H9 (cell line): ENCODE data around the gene MAP1B. TPM values are rescaled to one million over a fixed set of nuclear protein-coding genes. Genes with fewer than 3 reads are reported as not detected.

Experiments
- DNase-seq: peaks from one replicate; pipeline ENCODE4 v3.0.0-alpha.2; 2017
- H2AFZ ChIP-seq: one replicate; pipeline ENCODE4 v1.6.1; 2013; ENCODE audit warnings: mild to moderate bottlenecking, low read length, control low read depth, moderate library complexity
- H2AK5ac ChIP-seq: 2 replicates; pipeline ENCODE4 v1.6.1; 2013; ENCODE audit warnings: low read length, control low read depth, mixed read lengths; ENCODE audit not compliant: insufficient read length
- H2BK120ac ChIP-seq: one replicate; pipeline ENCODE4 v1.6.1; 2013; ENCODE audit warnings: low read depth, mild to moderate bottlenecking, low read length, control low read depth, inconsistent platforms; ENCODE audit not compliant: poor library complexity, severe bottlenecking
- H2BK12ac ChIP-seq: 2 replicates; pipeline ENCODE4 v1.6.1; 2013; ENCODE audit warnings: low read length, control low read depth, mixed read lengths, low read depth; ENCODE audit not compliant: insufficient read length
- H2BK15ac ChIP-seq: 2 replicates; pipeline ENCODE4 v1.6.1; 2013; ENCODE audit warnings: low read depth, low read length, control low read depth
- H2BK20ac ChIP-seq: one replicate; pipeline ENCODE4 v1.6.1; 2013; ENCODE audit warnings: low read depth, mild to moderate bottlenecking, low read length, control low read depth, inconsistent platforms; ENCODE audit not compliant: poor library complexity, severe bottlenecking
- H2BK5ac ChIP-seq: 2 replicates; pipeline ENCODE4 v1.6.1; 2013; ENCODE audit warnings: low read length, control low read depth, mixed read lengths; ENCODE audit not compliant: insufficient read length
- H3K14ac ChIP-seq: 2 replicates; pipeline ENCODE4 v1.6.1; 2013; ENCODE audit warnings: low read length, control low read depth; ENCODE audit not compliant: insufficient read depth
- H3K18ac ChIP-seq: 2 replicates; pipeline ENCODE4 v1.6.1; 2013; ENCODE audit warnings: low read depth, mild to moderate bottlenecking, mixed read lengths, low read length, control low read depth; ENCODE audit not compliant: insufficient read length
- H3K23ac ChIP-seq: 2 replicates; pipeline ENCODE4 v1.6.1; 2013; ENCODE audit warnings: low read length, control low read depth, mixed read lengths, low read depth; ENCODE audit not compliant: insufficient read length
- H3K23me2 ChIP-seq: 2 replicates; pipeline ENCODE4 v1.6.1; 2013; ENCODE audit warnings: low read depth, mild to moderate bottlenecking, mixed read lengths, low read length, control low read depth; ENCODE audit not compliant: insufficient read length, poor library complexity, severe bottlenecking
- H3K27ac ChIP-seq: 2 replicates; pipeline ENCODE4 v1.5.1; 2013; ENCODE audit warnings: low read length, control low read depth, mixed read lengths, low read depth; ENCODE audit not compliant: insufficient read length
- H3K27me3 ChIP-seq: 2 replicates; pipeline ENCODE4 v1.6.1; 2013; ENCODE audit warnings: low read length, control low read depth, inconsistent platforms; ENCODE audit not compliant: insufficient read depth
- H3K4ac ChIP-seq: 2 replicates; pipeline ENCODE4 v1.6.1; 2013; ENCODE audit warnings: low read depth, mild to moderate bottlenecking, control low read depth, inconsistent platforms, low read length, moderate library complexity
- H3K4me1 ChIP-seq: 2 replicates; pipeline ENCODE4 v1.6.1; 2013; ENCODE audit warnings: low read length, control low read depth, inconsistent platforms; ENCODE audit not compliant: insufficient read depth
- H3K4me2 ChIP-seq: 2 replicates; pipeline ENCODE4 v1.6.1; 2013; ENCODE audit warnings: low read length, control low read depth, mixed read lengths; ENCODE audit not compliant: insufficient read length, insufficient read depth
- H3K56ac ChIP-seq: 2 replicates; pipeline ENCODE4 v1.6.1; 2013; ENCODE audit warnings: low read depth, mild to moderate bottlenecking, mixed read lengths, low read length, control low read depth; ENCODE audit not compliant: insufficient read length
- H3K79me1 ChIP-seq: 2 replicates; pipeline ENCODE4 v1.6.1; 2013; ENCODE audit warnings: low read depth, mild to moderate bottlenecking, moderate library complexity, low read length, control low read depth, inconsistent platforms; ENCODE audit not compliant: insufficient read depth, poor library complexity, severe bottlenecking
- H3K79me2 ChIP-seq: 2 replicates; pipeline ENCODE4 v1.6.1; 2013; ENCODE audit warnings: low read length, control low read depth, inconsistent platforms; ENCODE audit not compliant: insufficient read depth
- H3K9ac ChIP-seq: 2 replicates; pipeline ENCODE4 v1.6.1; 2013; ENCODE audit warnings: low read length, control low read depth, mixed read lengths; ENCODE audit not compliant: insufficient read length; ENCODE audit errors: extremely low read depth
- H3K9me3 ChIP-seq: one replicate; pipeline ENCODE4 v1.6.1; 2013; ENCODE audit warnings: low read depth, low read length, inconsistent platforms; ENCODE audit not compliant: control insufficient read depth
- H3T11ph ChIP-seq: one replicate; pipeline ENCODE4 v1.6.1; 2013; ENCODE audit warnings: mild to moderate bottlenecking, low read length, control low read depth, inconsistent platforms
- H4K20me1 ChIP-seq: one replicate; pipeline ENCODE4 v1.6.1; 2013; ENCODE audit not compliant: control insufficient read depth, insufficient read length, insufficient read depth
- H4K5ac ChIP-seq: 2 replicates; pipeline ENCODE4 v1.6.1; 2013; ENCODE audit warnings: low read depth, mild to moderate bottlenecking, mixed read lengths, low read length, control low read depth; ENCODE audit not compliant: insufficient read length
- H4K8ac ChIP-seq: replicated peaks from 2 replicates; pipeline ENCODE4 v1.6.1; 2013; ENCODE audit warnings: low read length, control low read depth, mixed read lengths, low read depth; ENCODE audit not compliant: insufficient read length
- H4K91ac ChIP-seq: 2 replicates; pipeline ENCODE4 v1.6.1; 2013; ENCODE audit warnings: low read depth, mild to moderate bottlenecking, moderate library complexity, mixed read lengths, low read length, control low read depth; ENCODE audit not compliant: insufficient read length
- H3K27ac Mint-ChIP-seq, 3 experiments: 2 replicates in 2 of 3; 3 replicates in 1 of 3; pipeline ENCODE4 v1.8.0; 2020 to 2021; ENCODE audit warnings: mixed read lengths in 3 of 3, mild to moderate bottlenecking in 1 of 3, moderate library complexity in 1 of 3
- H3K27me3 Mint-ChIP-seq: 2 replicates; pipeline ENCODE4 v1.8.0; 2021; ENCODE audit warnings: low read depth, mild to moderate bottlenecking, moderate library complexity, mixed read lengths
- H3K36me3 Mint-ChIP-seq, 3 experiments: 2 replicates in 2 of 3; 3 replicates in 1 of 3; pipeline ENCODE4 v1.8.0; 2020 to 2021; ENCODE audit warnings: low read depth in 3 of 3, mixed read lengths in 3 of 3; ENCODE audit not compliant: insufficient read depth in 1 of 3
- H3K4me1 Mint-ChIP-seq, 2 experiments: 2 replicates each; pipeline ENCODE4 v1.8.0; 2020; ENCODE audit warnings: mixed read lengths in 2 of 2
- H3K4me3 Mint-ChIP-seq, 2 experiments: 2 replicates in 1 of 2; 3 replicates in 1 of 2; pipeline ENCODE4 v1.8.0; 2020 to 2021; ENCODE audit warnings: mild to moderate bottlenecking in 2 of 2, mixed read lengths in 2 of 2, moderate library complexity in 1 of 2
- H3K9me3 Mint-ChIP-seq, 2 experiments: 2 replicates in 1 of 2; 3 replicates in 1 of 2; pipeline ENCODE4 v1.8.0; 2020; ENCODE audit warnings: mild to moderate bottlenecking in 2 of 2, mixed read lengths in 2 of 2, moderate library complexity in 1 of 2
- WGBS: extraction: QIAGEN DNeasy Blood & Tissue Kit; methylation state at CpG from one replicate; pipeline ENCODE4 v1.1.7; 2013; ENCODE audit warnings: missing lambda C conversion rate, low lambda C conversion rate, mixed read lengths; ENCODE audit not compliant: insufficient read length; ENCODE audit errors: extremely low coverage; 5-methylcytosine and 5-hydroxymethylcytosine counted together
- total RNA-seq: library from RNA; stranded (reverse); gene quantifications from 2 replicates; pipeline ENCODE4 v1.2.1, GENCODE V29; 2021
- TF ChIP-seq, protein P1 (sequence below): fragments of 200-600 bp; sonication (generic); conservative IDR thresholded peaks from 3 replicates; pipeline ENCODE4 v1.8.0; 2021; ENCODE audit warnings: antibody characterized with exemption, mild to moderate bottlenecking

Gene MAP1B
- total RNA-seq, 1 experiment from 2014 or later, result 67.5 TPM

GRCh38 chr5:72093824-72094223, 13.5 kb upstream of the MAP1B start:
- no peak overlapping the region for H3K18ac ChIP-seq
- no peaks in the 10 kb centered on the region for H3K9me3 Mint-ChIP-seq
- H2BK20ac ChIP-seq, result no peak overlapping the region
- no peaks in the 10 kb centered on the region for H3K79me1 ChIP-seq
- H2BK12ac ChIP-seq, result no peak overlapping the region
- no peaks in the 10 kb centered on the region; the same call in 1 of the 2 replicates for H3K27me3 Mint-ChIP-seq
- H3K23me2 ChIP-seq, result no peaks in the 10 kb centered on the region
- H4K20me1 ChIP-seq, result no peaks in the 10 kb centered on the region
- no peak overlapping the region for H3K4ac ChIP-seq
- DNase-seq, result no peak
- no peak overlapping the region for H3K4me2 ChIP-seq
- no peak overlapping the region for H4K5ac ChIP-seq
- no peaks in the 10 kb centered on the region for H3K79me2 ChIP-seq
- no peak overlapping the region for H3K4me3 Mint-ChIP-seq
- no peak overlapping the region for H3K23ac ChIP-seq
- H3K4me1 Mint-ChIP-seq, result no peaks in the 10 kb centered on the region
- H3K4me1 ChIP-seq, result no peaks in the 10 kb centered on the region
- TF ChIP-seq, protein P1, sequence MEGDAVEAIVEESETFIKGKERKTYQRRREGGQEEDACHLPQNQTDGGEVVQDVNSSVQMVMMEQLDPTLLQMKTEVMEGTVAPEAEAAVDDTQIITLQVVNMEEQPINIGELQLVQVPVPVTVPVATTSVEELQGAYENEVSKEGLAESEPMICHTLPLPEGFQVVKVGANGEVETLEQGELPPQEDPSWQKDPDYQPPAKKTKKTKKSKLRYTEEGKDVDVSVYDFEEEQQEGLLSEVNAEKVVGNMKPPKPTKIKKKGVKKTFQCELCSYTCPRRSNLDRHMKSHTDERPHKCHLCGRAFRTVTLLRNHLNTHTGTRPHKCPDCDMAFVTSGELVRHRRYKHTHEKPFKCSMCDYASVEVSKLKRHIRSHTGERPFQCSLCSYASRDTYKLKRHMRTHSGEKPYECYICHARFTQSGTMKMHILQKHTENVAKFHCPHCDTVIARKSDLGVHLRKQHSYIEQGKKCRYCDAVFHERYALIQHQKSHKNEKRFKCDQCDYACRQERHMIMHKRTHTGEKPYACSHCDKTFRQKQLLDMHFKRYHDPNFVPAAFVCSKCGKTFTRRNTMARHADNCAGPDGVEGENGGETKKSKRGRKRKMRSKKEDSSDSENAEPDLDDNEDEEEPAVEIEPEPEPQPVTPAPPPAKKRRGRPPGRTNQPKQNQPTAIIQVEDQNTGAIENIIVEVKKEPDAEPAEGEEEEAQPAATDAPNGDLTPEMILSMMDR, result no peak
- no peak overlapping the region for H4K91ac ChIP-seq
- no peak overlapping the region for H3K56ac ChIP-seq
- no peaks in the 10 kb centered on the region for H3K27me3 ChIP-seq
- no peak overlapping the region for H3K27ac Mint-ChIP-seq
- no peak overlapping the region for H3K27ac ChIP-seq
- H3K36me3 Mint-ChIP-seq, result no peaks in the 10 kb centered on the region
- H3K9me3 ChIP-seq, result no peaks in the 10 kb centered on the region
- no peak overlapping the region for H3K9ac ChIP-seq
- WGBS, result no CpG with 5 or more reads among the region's 3 CpGs
- H2AK5ac ChIP-seq, result no peak overlapping the region
- no peak overlapping the region for H3K14ac ChIP-seq
- no peak overlapping the region for H4K8ac ChIP-seq
- H2BK15ac ChIP-seq, result no peak overlapping the region
- no peak overlapping the region for H2AFZ ChIP-seq
- H2BK5ac ChIP-seq, result no peak overlapping the region
- H3T11ph ChIP-seq, result no peak overlapping the region
- H2BK120ac ChIP-seq, result no peak overlapping the region
